Smooth muscle cell (in vitro differentiated cells): Measurements from ENCODE around the gene COMTD1. TPM values are rescaled to one million over a fixed set of nuclear protein-coding genes. Genes with fewer than 3 reads are reported as not detected.
"Not testable (repeated sequence)": the region's sequence is repeated elsewhere in the genome, so short reads cannot be mapped to it uniquely, and the experiment has no call there.

Experiments
- DNase-seq: peaks from one replicate; lab custom pipeline; 2025; ENCODE audit not compliant: unreplicated experiment; lab: John Stamatoyannopoulos, UW
- H2AFZ ChIP-seq: fragments of 200-600 bp; sonication (generic); 2 replicates; pipeline ENCODE4 v1.6.0; 2016; ENCODE audit warnings: antibody characterized with exemption, low read depth, mild to moderate bottlenecking
- H3F3A ChIP-seq: fragments of 200-600 bp; sonication (generic); 2 replicates; pipeline ENCODE4 v1.6.0; 2017; ENCODE audit warnings: antibody characterized with exemption, low read depth
- H3K27ac ChIP-seq: fragments of 200-600 bp; sonication (generic); 2 replicates; pipeline ENCODE4 v1.5.1; 2016; ENCODE audit warnings: low read depth, mild to moderate bottlenecking
- H3K27me3 ChIP-seq: fragments of 200-600 bp; sonication (generic); 2 replicates; pipeline ENCODE4 v1.6.1; 2016; ENCODE audit warnings: low read depth, mild to moderate bottlenecking
- H3K36me3 ChIP-seq: fragments of 200-600 bp; sonication (generic); 2 replicates; pipeline ENCODE4 v1.5.1; 2016; ENCODE audit warnings: low read depth
- H3K4me1 ChIP-seq: fragments of 200-600 bp; sonication (generic); 2 replicates; pipeline ENCODE4 v1.5.1; 2016; ENCODE audit warnings: low read depth
- H3K4me2 ChIP-seq: fragments of 200-600 bp; sonication (generic); 2 replicates; pipeline ENCODE4 v1.6.0; 2016; ENCODE audit warnings: mild to moderate bottlenecking
- H3K4me3 ChIP-seq: fragments of 200-600 bp; sonication (generic); 2 replicates; pipeline ENCODE4 v1.5.1; 2016; ENCODE audit warnings: mild to moderate bottlenecking
- H3K79me2 ChIP-seq: fragments of 200-600 bp; sonication (generic); 2 replicates; pipeline ENCODE4 v1.6.0; 2016; ENCODE audit warnings: low read depth, mild to moderate bottlenecking
- H3K9ac ChIP-seq: fragments of 200-600 bp; sonication (generic); 2 replicates; pipeline ENCODE4 v1.6.0; 2016; ENCODE audit warnings: low read depth
- H3K9me3 ChIP-seq: fragments of 200-600 bp; sonication (generic); replicated peaks from 2 replicates; pipeline ENCODE4 v1.5.1; 2016; ENCODE audit warnings: low read depth
- H4K20me1 ChIP-seq: fragments of 200-600 bp; sonication (generic); 2 replicates; pipeline ENCODE4 v1.6.0; 2016; ENCODE audit warnings: low read depth
- CTCF ChIP-seq: fragments of 200-600 bp; sonication (generic); IDR thresholded peaks from 2 replicates; pipeline ENCODE4 v1.5.1; 2017; ENCODE audit warnings: borderline replicate concordance, mild to moderate bottlenecking, antibody characterized with exemption; ENCODE audit not compliant: insufficient read depth, poor library complexity, severe bottlenecking
- WGBS: methylation state at CpG from one replicate; pipeline ENCODE4 v1.1.7; 2016; ENCODE audit warnings: low lambda C conversion rate; 5-methylcytosine and 5-hydroxymethylcytosine counted together
- polyA plus RNA-seq: library from polyadenylated mRNA; unstranded; fragments of >200 nt; fragmentation: Nextera tagmentation; extraction: Ambion mirVana; gene quantifications from 2 replicates; pipeline ENCODE4 v1.2.1, GENCODE V29; 2016
- total RNA-seq: library from RNA; depleted of rRNA; stranded (reverse); fragments of >200 nt; gene quantifications from 2 replicates; pipeline ENCODE4 v1.2.3, GENCODE V29; 2014

Gene COMTD1
- total and polyA plus RNA-seq, 2 experiments from 2014 or later, result 8.4 to 18.7 TPM

GRCh38 chr10:75205908-75206307 lies 29.8 kb downstream of the COMTD1 start:
- WGBS, result 100% methylated on average over 2 of the region's 2 CpGs
- Histone ChIP-seq H3F3A (peaks cover 14% of the 10 kb centered on the region), H3K4me3 (no peak overlapping the region), H3K27me3 (no peaks in the 10 kb centered on the region), H3K79me2 (peaks cover 2% of the 10 kb centered on the region), H2AFZ (no peak overlapping the region), H3K9me3 (no peaks in the 10 kb centered on the region), H3K4me2 (no peak overlapping the region), H4K20me1 (no peaks in the 10 kb centered on the region), H3K27ac (no peak overlapping the region), H3K4me1 (peaks cover 8% of the 10 kb centered on the region), H3K36me3 (no peaks in the 10 kb centered on the region), H3K9ac (no peak overlapping the region)
- no peak for DNase-seq
- TF ChIP-seq CTCF, result no peak

- H3K4me2 ChIP-seq, result no peak overlapping the region
- 89% methylated on average over 5 of the region's 5 CpGs for WGBS
- DNase-seq, result no peak
- H3K9ac ChIP-seq, result no peak overlapping the region
- no peaks in the 10 kb centered on the region for H3K27me3 ChIP-seq
- H3K4me1 ChIP-seq, result peaks cover 4% of the 10 kb centered on the region
- no peaks in the 10 kb centered on the region for H3K9me3 ChIP-seq
- H3K79me2 ChIP-seq, result no peaks in the 10 kb centered on the region
- H4K20me1 ChIP-seq, result no peaks in the 10 kb centered on the region
- no peak overlapping the region for H2AFZ ChIP-seq
- no peak overlapping the region for H3K27ac ChIP-seq
- H3K4me3 ChIP-seq, result no peak overlapping the region
- peaks cover 10% of the 10 kb centered on the region for H3F3A ChIP-seq
- TF ChIP-seq CTCF, result no peak
- no peaks in the 10 kb centered on the region for H3K36me3 ChIP-seq
Observed at GRCh38 chr10:75203724-75204123, 32.0 kb downstream of the COMTD1 start.

GRCh38 chr10:75203046-75203620 lies 32.6 kb downstream of the COMTD1 start:
- not testable (repeated sequence) for H3K27me3 ChIP-seq, H3K4me2 ChIP-seq, H3K4me1 ChIP-seq, H3K4me3 ChIP-seq, H4K20me1 ChIP-seq, H3K9me3 ChIP-seq, H3K79me2 ChIP-seq, H2AFZ ChIP-seq, DNase-seq, H3K9ac ChIP-seq, H3K36me3 ChIP-seq, H3F3A ChIP-seq
- peak overlapping the region; percentile 24 for H3K27ac ChIP-seq
- 91% methylated on average over 11 of the region's 11 CpGs for WGBS

GRCh38 chr10:75202321-75203045 lies 33.3 kb downstream of the COMTD1 start:
- no peak overlapping the region for H3K9ac ChIP-seq
- no peak overlapping the region for H3K4me2 ChIP-seq
- H3F3A ChIP-seq, result peaks cover under 1% of the 10 kb centered on the region
- no peak for DNase-seq
- H3K4me3 ChIP-seq, result no peak overlapping the region
- no peak overlapping the region for H2AFZ ChIP-seq
- H3K27ac ChIP-seq, result no peak overlapping the region
- no peaks in the 10 kb centered on the region for H4K20me1 ChIP-seq
- no peaks in the 10 kb centered on the region for H3K27me3 ChIP-seq
- no peaks in the 10 kb centered on the region for H3K36me3 ChIP-seq
- no peak for TF ChIP-seq CTCF
- H3K79me2 ChIP-seq, result no peaks in the 10 kb centered on the region
- WGBS, result 83% methylated on average over 1 of the region's 1 CpG
- H3K9me3 ChIP-seq, result no peaks in the 10 kb centered on the region
- H3K4me1 ChIP-seq, result no peaks in the 10 kb centered on the region
